Neural progenitor cell (in vitro differentiated cells): ENCODE data around the gene NINJ2. TPM values are rescaled to one million over a fixed set of nuclear protein-coding genes. Genes with fewer than 3 reads are reported as not detected.

Source experiments
- DNase-seq: peaks from one replicate; pipeline ENCODE4 v3.0.0-alpha.2; 2016; ENCODE audit warnings: low spot score
- H2AFZ ChIP-seq: fragments of 200-600 bp; sonication (generic); replicated peaks from 2 replicates; pipeline ENCODE4 v1.6.1; 2016; ENCODE audit warnings: antibody characterized with exemption
- H3F3A ChIP-seq: fragments of 200-600 bp; sonication (generic); 2 replicates; pipeline ENCODE4 v1.6.1; 2016; ENCODE audit warnings: antibody characterized with exemption, low read depth
- H3K27ac ChIP-seq: fragments of 200-600 bp; sonication (generic); 2 replicates; pipeline ENCODE4 v1.5.1; 2016; ENCODE audit warnings: mild to moderate bottlenecking
- H3K27me3 ChIP-seq: fragments of 200-600 bp; sonication (generic); 2 replicates; pipeline ENCODE4 v1.6.1; 2016; ENCODE audit warnings: mild to moderate bottlenecking, moderate library complexity
- H3K36me3 ChIP-seq: fragments of 200-600 bp; sonication (generic); 2 replicates; pipeline ENCODE4 v1.5.1; 2016
- H3K4me1 ChIP-seq: fragments of 200-600 bp; sonication (generic); 2 replicates; pipeline ENCODE4 v1.6.1; 2016; ENCODE audit warnings: mixed run types
- H3K4me2 ChIP-seq: fragments of 200-600 bp; sonication (generic); 2 replicates; pipeline ENCODE4 v1.6.1; 2016
- H3K4me3 ChIP-seq: fragments of 200-600 bp; sonication (generic); 2 replicates; pipeline ENCODE4 v1.5.1; 2016
- H3K79me2 ChIP-seq: fragments of 200-600 bp; sonication (generic); 2 replicates; pipeline ENCODE4 v1.6.1; 2016; ENCODE audit warnings: low read depth
- H3K9ac ChIP-seq: fragments of 200-600 bp; sonication (generic); 2 replicates; pipeline ENCODE4 v1.6.1; 2016
- H3K9me3 ChIP-seq: fragments of 200-600 bp; sonication (generic); 2 replicates; pipeline ENCODE4 v1.5.1; 2016; ENCODE audit warnings: low read depth
- H4K20me1 ChIP-seq: fragments of 200-600 bp; sonication (generic); 2 replicates; pipeline ENCODE4 v1.6.1; 2016; ENCODE audit warnings: low read depth
- H3K27ac Mint-ChIP-seq: 3 replicates; pipeline ENCODE4 v1.8.0; 2021; ENCODE audit warnings: mixed read lengths
- H3K27me3 Mint-ChIP-seq: 2 replicates; pipeline ENCODE4 v1.8.0; 2022; ENCODE audit warnings: low read depth, mild to moderate bottlenecking, inconsistent platforms, moderate library complexity, mixed read lengths; ENCODE audit not compliant: insufficient read depth
- H3K36me3 Mint-ChIP-seq: 3 replicates; pipeline ENCODE4 v1.8.0; 2021; ENCODE audit warnings: mixed read lengths
- H3K4me1 Mint-ChIP-seq: 3 replicates; pipeline ENCODE4 v1.8.0; 2021; ENCODE audit warnings: mixed read lengths
- H3K4me3 Mint-ChIP-seq: 3 replicates; pipeline ENCODE4 v1.8.0; 2021; ENCODE audit warnings: mild to moderate bottlenecking, moderate library complexity, mixed read lengths
- H3K9me3 Mint-ChIP-seq: 3 replicates; pipeline ENCODE4 v1.8.0; 2020; ENCODE audit warnings: mixed read lengths
- CTCF ChIP-seq: fragments of 200-600 bp; sonication (generic); IDR thresholded peaks from 2 replicates; pipeline ENCODE4 v1.5.1; 2017; ENCODE audit warnings: antibody characterized with exemption, mild to moderate bottlenecking
- EZH2 ChIP-seq: fragments of 200-600 bp; sonication (generic); IDR thresholded peaks from 2 replicates; pipeline ENCODE4 v1.6.1; 2017; ENCODE audit warnings: antibody characterized with exemption, mild to moderate bottlenecking, moderate library complexity
- EZH2phosphoT487 ChIP-seq: fragments of 200-600 bp; sonication (generic); IDR thresholded peaks from 2 replicates; pipeline ENCODE4 v1.6.1; 2017; ENCODE audit warnings: antibody characterized with exemption
- total RNA-seq: library from RNA; depleted of rRNA; stranded (reverse); fragments of >200 nt; gene quantifications from 2 replicates; pipeline ENCODE4 v1.2.3, GENCODE V29; 2015; ENCODE audit warnings: low replicate concordance

Gene NINJ2
- total RNA-seq, 1 donor from 2014 or later, result not detected

- Histone ChIP-seq H3K36me3 (no peaks in the 10 kb centered on the region), H3K9me3 (no peaks in the 10 kb centered on the region), H3K27ac (no peak overlapping the region), H3K4me2 (no peak overlapping the region), H3F3A (peaks cover 2% of the 10 kb centered on the region), H3K4me1 (no peaks in the 10 kb centered on the region), H3K79me2 (no peaks in the 10 kb centered on the region), H3K4me3 (no peak overlapping the region), H3K9ac (no peak overlapping the region), H3K27me3 (no peaks in the 10 kb centered on the region), H2AFZ (peak overlapping the region; percentile 24), H4K20me1 (no peaks in the 10 kb centered on the region)
- TF ChIP-seq EZH2phosphoT487 (no peak), CTCF (peak; percentile 6)
- Mint-ChIP-seq H3K27ac (no peak overlapping the region), H3K9me3 (peaks cover 12% of the 10 kb centered on the region), H3K4me1 (peaks cover 2% of the 10 kb centered on the region), H3K36me3 (no peaks in the 10 kb centered on the region), H3K4me3 (no peak overlapping the region), H3K27me3 (peaks cover 8% of the 10 kb centered on the region)
- DNase-seq, result no peak
Observed at GRCh38 chr12:591167-592023, 71.8 kb downstream of the NINJ2 start.

- no peaks in the 10 kb centered on the region for H3K36me3 Mint-ChIP-seq
- Histone ChIP-seq H2AFZ (no peak overlapping the region), H3K9me3 (no peaks in the 10 kb centered on the region), H3K4me2 (no peak overlapping the region), H3K79me2 (no peaks in the 10 kb centered on the region), H4K20me1 (no peaks in the 10 kb centered on the region), H3K27me3 (no peaks in the 10 kb centered on the region), H3K27ac (no peak overlapping the region), H3K4me3 (no peak overlapping the region), H3F3A (peaks cover 2% of the 10 kb centered on the region), H3K4me1 (no peaks in the 10 kb centered on the region), H3K36me3 (no peaks in the 10 kb centered on the region), H3K9ac (no peak overlapping the region)
- no peak for DNase-seq
- H3K4me3 Mint-ChIP-seq, result no peak overlapping the region
- peaks cover 2% of the 10 kb centered on the region for H3K4me1 Mint-ChIP-seq
- TF ChIP-seq EZH2, result no peak
- TF ChIP-seq CTCF, result no peak
- no peak for TF ChIP-seq EZH2phosphoT487
- peaks cover 8% of the 10 kb centered on the region for H3K27me3 Mint-ChIP-seq
- H3K27ac Mint-ChIP-seq, result no peak overlapping the region
- H3K9me3 Mint-ChIP-seq, result peaks cover 12% of the 10 kb centered on the region
Observed at GRCh38 chr12:590206-590750, 73.0 kb downstream of the NINJ2 start.

GRCh38 chr12:588646-589045, 74.6 kb downstream of the NINJ2 start:
- TF ChIP-seq CTCF (no peak), EZH2phosphoT487 (no peak), EZH2 (no peak)
- no peaks in the 10 kb centered on the region for H3K9me3 ChIP-seq
- no peak overlapping the region for H3K9ac ChIP-seq
- no peaks in the 10 kb centered on the region for H3K27me3 ChIP-seq
- Mint-ChIP-seq H3K4me1 (peaks cover 2% of the 10 kb centered on the region), H3K27ac (no peak overlapping the region), H3K9me3 (peaks cover 12% of the 10 kb centered on the region), H3K27me3 (peaks cover 6% of the 10 kb centered on the region), H3K4me3 (no peak overlapping the region), H3K36me3 (no peaks in the 10 kb centered on the region)
- H3K4me3 ChIP-seq, result no peak overlapping the region
- H3F3A ChIP-seq, result peaks cover under 1% of the 10 kb centered on the region
- no peaks in the 10 kb centered on the region for H4K20me1 ChIP-seq
- no peak for DNase-seq
- no peak overlapping the region for H3K4me2 ChIP-seq
- no peaks in the 10 kb centered on the region for H3K4me1 ChIP-seq
- no peak overlapping the region for H2AFZ ChIP-seq
- H3K27ac ChIP-seq, result no peak overlapping the region
- H3K79me2 ChIP-seq, result no peaks in the 10 kb centered on the region
- H3K36me3 ChIP-seq, result no peaks in the 10 kb centered on the region
